ENCODE results near the gene TTC28. TPM values are rescaled to one million over a fixed set of nuclear protein-coding genes. Genes with fewer than 3 reads are reported as not detected.
"Not testable (repeated sequence)": the region's sequence is repeated elsewhere in the genome, so short reads cannot be mapped to it uniquely, and the experiment has no call there.

The TTC28 gene
- total and polyA plus RNA-seq, 8 donors, result 2.2 to 18.6 (median 11.5) TPM

GRCh38 chr22:28682966-28683365 is 3.3 kb upstream of the TTC28 start:
- H3K9me3 ChIP-seq; DNase-seq; H3K27me3 ChIP-seq; FAIRE-seq; H3K4me1 ChIP-seq; H3K27ac ChIP-seq; ATAC-seq; H3K4me3 ChIP-seq; H3K36me3 ChIP-seq; intact Hi-C loops (cut with DNase I): not testable (repeated sequence)
- 86 to 87% methylated on average over 4 of the region's 4 CpGs for WGBS, 2 donors

GRCh38 chr22:28680813-28681490 is 1.3 kb upstream of the TTC28 start:
- H3K36me3 ChIP-seq; H3K27me3 ChIP-seq; FAIRE-seq; H3K27ac ChIP-seq; H3K4me3 ChIP-seq; H3K9me3 ChIP-seq; ATAC-seq; intact Hi-C loops (cut with DNase I); H3K4me1 ChIP-seq: not testable (repeated sequence)
- WGBS, 2 donors, result 48 to 54% methylated on average over 5 of the region's 5 CpGs
- peak in 1 of 6 donors; percentile 26 for DNase-seq

GRCh38 chr22:28678778-28679610 is 646 bp downstream of the TTC28 start:
- H3K27ac ChIP-seq, FAIRE-seq: not testable (repeated sequence)

GRCh38 chr22:28678170-28678569 is 1.5 kb downstream of the TTC28 start:
- ATAC-seq; H3K27ac ChIP-seq; FAIRE-seq; DNase-seq; H3K4me1 ChIP-seq; H3K4me3 ChIP-seq; H3K36me3 ChIP-seq; H3K27me3 ChIP-seq; intact Hi-C loops (cut with DNase I); H3K9me3 ChIP-seq: not testable (repeated sequence)
- 89 to 96% methylated on average over 7 of the region's 7 CpGs for WGBS, 2 donors

More at GRCh38 chr22:28678778-28679610, 646 bp downstream of the TTC28 start:
- H3K9me3 ChIP-seq; H3K4me1 ChIP-seq; H3K27me3 ChIP-seq; H3K36me3 ChIP-seq; intact Hi-C loops (cut with DNase I): not testable (repeated sequence)
- DNase-seq, result peak; percentile 16 to 79 (median 46)
- ATAC-seq, result peak in 2 of 4 donors; percentile 21 to 51
- 10 to 16% methylated on average over 50 to 58 of the region's 58 CpGs for WGBS, 2 donors
- peak overlapping the region; percentile 65 to 82 (median 72) for H3K4me3 ChIP-seq

- Histone ChIP-seq H3K27me3 (no peaks in the 10 kb centered on the region), H3K27ac (no peak overlapping the region), H3K4me3 (no peak overlapping the region), H3K36me3 (no peaks in the 10 kb centered on the region), H3K9me3 (no peaks in the 10 kb centered on the region), H3K4me1 (no peaks in the 10 kb centered on the region)
- no peak for FAIRE-seq
- no peak for TF ChIP-seq CTCF (IDR thresholded peaks at IDR 0.05)
- no peak for DNase-seq
- no peak for ATAC-seq
- 88 to 93% methylated on average over 3 of the region's 3 CpGs for WGBS, 2 donors
- intact Hi-C loops (cut with DNase I), result no loop called here
Measured at GRCh38 chr22:28674121-28674563, 5.5 kb downstream of the TTC28 start.

GRCh38 chr22:28670756-28671155 is 8.9 kb downstream of the TTC28 start:
- FAIRE-seq, result no peak
- Histone ChIP-seq H3K9me3 (no peaks in the 10 kb centered on the region), H3K27me3 (no peaks in the 10 kb centered on the region), H3K27ac (no peak overlapping the region), H3K4me1 (no peaks in the 10 kb centered on the region), H3K36me3 (no peaks in the 10 kb centered on the region), H3K4me3 (no peak overlapping the region)
- peak in 2 of 6 donors; percentile 18 to 30 for DNase-seq
- no peak for TF ChIP-seq CTCF (IDR thresholded peaks at IDR 0.05)
- 40 to 47% methylated on average over 3 of the region's 3 CpGs for whole genome bisulfite sequencing, 2 donors
- intact Hi-C loops (cut with DNase I), result no loop called here
- peak in 2 of 4 donors; percentile 43 to 57 for ATAC-seq
